H9 (cell line): ENCODE data around the gene CYB5R3. TPM values are rescaled to one million over a fixed set of nuclear protein-coding genes. Genes with fewer than 3 reads are reported as not detected.

Experiments used
- DNase-seq: peaks from one replicate; pipeline ENCODE4 v3.0.0-alpha.2; 2017
- H2AFZ ChIP-seq: one replicate; pipeline ENCODE4 v1.6.1; 2013; ENCODE audit warnings: mild to moderate bottlenecking, low read length, control low read depth, moderate library complexity
- H2AK5ac ChIP-seq: 2 replicates; pipeline ENCODE4 v1.6.1; 2013; ENCODE audit warnings: low read length, control low read depth, mixed read lengths; ENCODE audit not compliant: insufficient read length
- H2BK120ac ChIP-seq: one replicate; pipeline ENCODE4 v1.6.1; 2013; ENCODE audit warnings: low read depth, mild to moderate bottlenecking, low read length, control low read depth, inconsistent platforms; ENCODE audit not compliant: poor library complexity, severe bottlenecking
- H2BK12ac ChIP-seq: 2 replicates; pipeline ENCODE4 v1.6.1; 2013; ENCODE audit warnings: low read length, control low read depth, mixed read lengths, low read depth; ENCODE audit not compliant: insufficient read length
- H2BK15ac ChIP-seq: 2 replicates; pipeline ENCODE4 v1.6.1; 2013; ENCODE audit warnings: low read depth, low read length, control low read depth
- H2BK20ac ChIP-seq: one replicate; pipeline ENCODE4 v1.6.1; 2013; ENCODE audit warnings: low read depth, mild to moderate bottlenecking, low read length, control low read depth, inconsistent platforms; ENCODE audit not compliant: poor library complexity, severe bottlenecking
- H2BK5ac ChIP-seq: 2 replicates; pipeline ENCODE4 v1.6.1; 2013; ENCODE audit warnings: low read length, control low read depth, mixed read lengths; ENCODE audit not compliant: insufficient read length
- H3K14ac ChIP-seq: 2 replicates; pipeline ENCODE4 v1.6.1; 2013; ENCODE audit warnings: low read length, control low read depth; ENCODE audit not compliant: insufficient read depth
- H3K18ac ChIP-seq: 2 replicates; pipeline ENCODE4 v1.6.1; 2013; ENCODE audit warnings: low read depth, mild to moderate bottlenecking, mixed read lengths, low read length, control low read depth; ENCODE audit not compliant: insufficient read length
- H3K23ac ChIP-seq: 2 replicates; pipeline ENCODE4 v1.6.1; 2013; ENCODE audit warnings: low read length, control low read depth, mixed read lengths, low read depth; ENCODE audit not compliant: insufficient read length
- H3K23me2 ChIP-seq: 2 replicates; pipeline ENCODE4 v1.6.1; 2013; ENCODE audit warnings: low read depth, mild to moderate bottlenecking, mixed read lengths, low read length, control low read depth; ENCODE audit not compliant: insufficient read length, poor library complexity, severe bottlenecking
- H3K27ac ChIP-seq: 2 replicates; pipeline ENCODE4 v1.5.1; 2013; ENCODE audit warnings: low read length, control low read depth, mixed read lengths, low read depth; ENCODE audit not compliant: insufficient read length
- H3K27me3 ChIP-seq: 2 replicates; pipeline ENCODE4 v1.6.1; 2013; ENCODE audit warnings: low read length, control low read depth, inconsistent platforms; ENCODE audit not compliant: insufficient read depth
- H3K4ac ChIP-seq: 2 replicates; pipeline ENCODE4 v1.6.1; 2013; ENCODE audit warnings: low read depth, mild to moderate bottlenecking, control low read depth, inconsistent platforms, low read length, moderate library complexity
- H3K4me1 ChIP-seq: 2 replicates; pipeline ENCODE4 v1.6.1; 2013; ENCODE audit warnings: low read length, control low read depth, inconsistent platforms; ENCODE audit not compliant: insufficient read depth
- H3K4me2 ChIP-seq: 2 replicates; pipeline ENCODE4 v1.6.1; 2013; ENCODE audit warnings: low read length, control low read depth, mixed read lengths; ENCODE audit not compliant: insufficient read length, insufficient read depth
- H3K56ac ChIP-seq: 2 replicates; pipeline ENCODE4 v1.6.1; 2013; ENCODE audit warnings: low read depth, mild to moderate bottlenecking, mixed read lengths, low read length, control low read depth; ENCODE audit not compliant: insufficient read length
- H3K79me1 ChIP-seq: 2 replicates; pipeline ENCODE4 v1.6.1; 2013; ENCODE audit warnings: low read depth, mild to moderate bottlenecking, moderate library complexity, low read length, control low read depth, inconsistent platforms; ENCODE audit not compliant: insufficient read depth, poor library complexity, severe bottlenecking
- H3K79me2 ChIP-seq: 2 replicates; pipeline ENCODE4 v1.6.1; 2013; ENCODE audit warnings: low read length, control low read depth, inconsistent platforms; ENCODE audit not compliant: insufficient read depth
- H3K9ac ChIP-seq: 2 replicates; pipeline ENCODE4 v1.6.1; 2013; ENCODE audit warnings: low read length, control low read depth, mixed read lengths; ENCODE audit not compliant: insufficient read length; ENCODE audit errors: extremely low read depth
- H3K9me3 ChIP-seq: one replicate; pipeline ENCODE4 v1.6.1; 2013; ENCODE audit warnings: low read depth, low read length, inconsistent platforms; ENCODE audit not compliant: control insufficient read depth
- H3T11ph ChIP-seq: one replicate; pipeline ENCODE4 v1.6.1; 2013; ENCODE audit warnings: mild to moderate bottlenecking, low read length, control low read depth, inconsistent platforms
- H4K20me1 ChIP-seq: one replicate; pipeline ENCODE4 v1.6.1; 2013; ENCODE audit not compliant: control insufficient read depth, insufficient read length, insufficient read depth
- H4K5ac ChIP-seq: 2 replicates; pipeline ENCODE4 v1.6.1; 2013; ENCODE audit warnings: low read depth, mild to moderate bottlenecking, mixed read lengths, low read length, control low read depth; ENCODE audit not compliant: insufficient read length
- H4K8ac ChIP-seq: replicated peaks from 2 replicates; pipeline ENCODE4 v1.6.1; 2013; ENCODE audit warnings: low read length, control low read depth, mixed read lengths, low read depth; ENCODE audit not compliant: insufficient read length
- H4K91ac ChIP-seq: 2 replicates; pipeline ENCODE4 v1.6.1; 2013; ENCODE audit warnings: low read depth, mild to moderate bottlenecking, moderate library complexity, mixed read lengths, low read length, control low read depth; ENCODE audit not compliant: insufficient read length
- H3K27ac Mint-ChIP-seq, 3 experiments: 2 replicates in 2 of 3; 3 replicates in 1 of 3; pipeline ENCODE4 v1.8.0; 2020 to 2021; ENCODE audit warnings: mixed read lengths in 3 of 3, mild to moderate bottlenecking in 1 of 3, moderate library complexity in 1 of 3
- H3K27me3 Mint-ChIP-seq: 2 replicates; pipeline ENCODE4 v1.8.0; 2021; ENCODE audit warnings: low read depth, mild to moderate bottlenecking, moderate library complexity, mixed read lengths
- H3K36me3 Mint-ChIP-seq, 3 experiments: 2 replicates in 2 of 3; 3 replicates in 1 of 3; pipeline ENCODE4 v1.8.0; 2020 to 2021; ENCODE audit warnings: low read depth in 3 of 3, mixed read lengths in 3 of 3; ENCODE audit not compliant: insufficient read depth in 1 of 3
- H3K4me1 Mint-ChIP-seq, 2 experiments: 2 replicates each; pipeline ENCODE4 v1.8.0; 2020; ENCODE audit warnings: mixed read lengths in 2 of 2
- H3K4me3 Mint-ChIP-seq, 2 experiments: 2 replicates in 1 of 2; 3 replicates in 1 of 2; pipeline ENCODE4 v1.8.0; 2020 to 2021; ENCODE audit warnings: mild to moderate bottlenecking in 2 of 2, mixed read lengths in 2 of 2, moderate library complexity in 1 of 2
- H3K9me3 Mint-ChIP-seq, 2 experiments: 2 replicates in 1 of 2; 3 replicates in 1 of 2; pipeline ENCODE4 v1.8.0; 2020; ENCODE audit warnings: mild to moderate bottlenecking in 2 of 2, mixed read lengths in 2 of 2, moderate library complexity in 1 of 2
- WGBS: extraction: QIAGEN DNeasy Blood & Tissue Kit; methylation state at CpG from one replicate; pipeline ENCODE4 v1.1.7; 2013; ENCODE audit warnings: missing lambda C conversion rate, low lambda C conversion rate, mixed read lengths; ENCODE audit not compliant: insufficient read length; ENCODE audit errors: extremely low coverage; 5-methylcytosine and 5-hydroxymethylcytosine counted together
- total RNA-seq: library from RNA; stranded (reverse); gene quantifications from 2 replicates; pipeline ENCODE4 v1.2.1, GENCODE V29; 2021
- TF ChIP-seq, protein P1 (sequence below): fragments of 200-600 bp; sonication (generic); conservative IDR thresholded peaks from 3 replicates; pipeline ENCODE4 v1.8.0; 2021; ENCODE audit warnings: antibody characterized with exemption, mild to moderate bottlenecking

Gene CYB5R3
- total RNA-seq, 1 experiment from 2014 or later = 97.4 TPM

DNA sequence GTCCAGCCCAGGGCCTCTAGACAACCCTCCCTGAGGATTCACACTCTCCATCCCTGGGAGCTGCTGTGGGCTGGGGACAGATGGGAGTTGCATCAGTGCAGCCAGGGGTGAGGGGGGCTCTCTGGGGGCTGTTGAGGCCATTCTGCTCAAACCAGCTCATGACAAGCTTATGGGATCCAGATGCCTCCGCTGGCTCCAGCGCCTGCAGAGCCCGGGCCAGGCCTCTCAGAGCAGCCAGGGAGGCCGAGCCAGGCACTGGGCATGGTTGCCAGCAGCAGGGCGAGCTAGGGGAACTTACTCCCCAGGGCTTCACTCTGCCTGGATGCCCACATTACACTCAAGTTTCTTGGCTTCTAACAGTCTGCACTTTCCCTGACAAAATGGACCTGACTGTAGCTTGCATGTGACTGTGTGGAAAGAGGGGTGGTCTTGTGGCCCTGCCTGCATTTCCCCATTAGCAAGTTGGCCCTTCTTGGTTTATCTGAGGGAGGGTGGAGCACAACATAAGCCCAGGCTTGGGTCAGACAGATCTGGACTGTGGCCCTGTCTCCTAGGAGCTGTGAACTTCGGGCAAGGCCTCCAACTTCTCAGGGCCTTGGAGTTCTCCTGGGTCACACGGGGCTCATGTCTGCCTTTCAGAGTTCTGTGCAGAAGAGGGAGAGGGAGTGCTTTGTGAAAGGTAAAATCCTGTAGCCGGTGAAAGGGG lies 34.5 kb upstream of the CYB5R3 start:
- no peak overlapping the region for H3T11ph ChIP-seq
- H2AFZ ChIP-seq = no peak overlapping the region
- H3K23me2 ChIP-seq = no peaks in the 10 kb centered on the region
- no peak overlapping the region for H3K4me2 ChIP-seq
- no peak overlapping the region for H3K27ac ChIP-seq
- H2AK5ac ChIP-seq = no peak overlapping the region
- H3K9ac ChIP-seq = no peak overlapping the region
- Mint-ChIP-seq H3K36me3 (no peaks in the 10 kb centered on the region; a peak in 2 of 7 replicates), H3K27ac (no peak overlapping the region), H3K27me3 (peaks cover 12% of the 10 kb centered on the region), H3K4me3 (no peak overlapping the region; a peak in 1 of 5 replicates), H3K4me1 (peaks cover 11 to 23% of the 10 kb centered on the region in 2 experiments), H3K9me3 (peaks cover 1 to 6% of the 10 kb centered on the region in 2 experiments; a peak in 4 of 5 replicates)
- no peak overlapping the region for H2BK5ac ChIP-seq
- no peak overlapping the region for H3K23ac ChIP-seq
- no peak overlapping the region for H4K8ac ChIP-seq
- no peaks in the 10 kb centered on the region for H3K27me3 ChIP-seq
- no peak for DNase-seq
- H3K79me2 ChIP-seq = no peaks in the 10 kb centered on the region
- no peaks in the 10 kb centered on the region for H3K4me1 ChIP-seq
- H4K91ac ChIP-seq = no peak overlapping the region
- H2BK120ac ChIP-seq = no peak overlapping the region
- no peak overlapping the region for H2BK12ac ChIP-seq
- no peak overlapping the region for H2BK20ac ChIP-seq
- H4K20me1 ChIP-seq = no peaks in the 10 kb centered on the region
- WGBS = no CpG with 5 or more reads among the region's 8 CpGs
- H3K56ac ChIP-seq = no peak overlapping the region
- no peaks in the 10 kb centered on the region for H3K79me1 ChIP-seq
- no peak overlapping the region; the same call in 1 of the 2 replicates for H3K14ac ChIP-seq
- H4K5ac ChIP-seq = no peak overlapping the region
- H3K9me3 ChIP-seq = no peaks in the 10 kb centered on the region
- TF ChIP-seq, protein P1, sequence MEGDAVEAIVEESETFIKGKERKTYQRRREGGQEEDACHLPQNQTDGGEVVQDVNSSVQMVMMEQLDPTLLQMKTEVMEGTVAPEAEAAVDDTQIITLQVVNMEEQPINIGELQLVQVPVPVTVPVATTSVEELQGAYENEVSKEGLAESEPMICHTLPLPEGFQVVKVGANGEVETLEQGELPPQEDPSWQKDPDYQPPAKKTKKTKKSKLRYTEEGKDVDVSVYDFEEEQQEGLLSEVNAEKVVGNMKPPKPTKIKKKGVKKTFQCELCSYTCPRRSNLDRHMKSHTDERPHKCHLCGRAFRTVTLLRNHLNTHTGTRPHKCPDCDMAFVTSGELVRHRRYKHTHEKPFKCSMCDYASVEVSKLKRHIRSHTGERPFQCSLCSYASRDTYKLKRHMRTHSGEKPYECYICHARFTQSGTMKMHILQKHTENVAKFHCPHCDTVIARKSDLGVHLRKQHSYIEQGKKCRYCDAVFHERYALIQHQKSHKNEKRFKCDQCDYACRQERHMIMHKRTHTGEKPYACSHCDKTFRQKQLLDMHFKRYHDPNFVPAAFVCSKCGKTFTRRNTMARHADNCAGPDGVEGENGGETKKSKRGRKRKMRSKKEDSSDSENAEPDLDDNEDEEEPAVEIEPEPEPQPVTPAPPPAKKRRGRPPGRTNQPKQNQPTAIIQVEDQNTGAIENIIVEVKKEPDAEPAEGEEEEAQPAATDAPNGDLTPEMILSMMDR = no peak
- H3K4ac ChIP-seq = no peak overlapping the region
- no peak overlapping the region for H3K18ac ChIP-seq
- no peak overlapping the region for H2BK15ac ChIP-seq
